Measurements from ENCODE around the gene UQCC2.

Gene UQCC2

DNA sequence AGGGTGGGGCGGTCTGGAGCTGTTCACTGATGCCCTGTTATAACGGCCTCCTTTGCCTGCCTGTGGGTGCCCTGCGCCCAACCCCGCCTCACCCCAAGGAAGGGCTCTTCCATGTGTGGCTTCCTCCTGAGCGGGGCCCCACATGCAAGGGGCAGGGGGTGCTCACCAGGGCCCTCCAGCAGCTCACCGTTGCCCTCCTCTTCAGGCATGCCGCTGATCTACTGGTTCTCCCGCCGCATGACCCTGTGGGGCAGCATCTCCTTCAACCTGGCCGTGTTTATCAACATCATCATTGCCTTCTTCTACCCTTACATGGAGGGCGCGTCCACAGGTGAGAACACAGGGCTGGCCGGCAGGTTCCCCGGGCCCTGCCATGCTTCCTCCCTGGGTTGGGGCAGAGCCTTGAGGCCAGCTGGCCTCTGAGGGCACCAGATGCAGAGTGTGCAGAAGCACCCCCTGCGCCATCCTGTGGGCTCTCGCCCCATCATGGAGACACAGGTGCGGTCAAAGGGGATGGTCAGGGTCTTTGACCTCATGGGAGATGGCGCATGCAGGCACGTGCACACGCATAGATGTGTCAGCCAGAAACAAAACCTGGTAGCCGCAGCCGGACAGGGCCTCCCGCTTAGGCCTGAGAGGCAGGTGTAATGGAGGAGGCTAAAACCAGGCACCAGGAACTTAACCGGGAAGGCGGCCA is 22.9 kb downstream of the UQCC2 start:
- no peak for DNase-seq

DNA sequence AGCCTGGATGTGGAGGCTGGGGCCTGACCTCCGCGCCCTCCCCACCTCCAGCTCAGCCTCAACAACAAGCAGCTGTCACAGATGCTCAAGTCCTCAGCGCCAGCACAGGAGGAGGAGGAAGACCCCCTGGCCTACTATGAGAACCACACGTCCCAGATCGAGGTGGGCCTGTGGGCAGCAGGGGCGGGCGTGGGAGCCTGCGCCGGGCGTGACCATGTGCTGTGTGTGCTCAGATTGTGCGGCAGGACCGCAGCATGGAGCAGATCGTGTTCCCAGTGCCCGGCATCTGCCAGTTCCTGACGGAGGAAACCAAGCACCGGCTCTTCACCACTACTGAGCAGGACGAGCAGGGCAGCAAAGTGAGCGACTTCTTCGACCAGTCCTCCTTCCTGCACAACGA is 23.5 kb downstream of the UQCC2 start:
- no peak for DNase-seq

DNA sequence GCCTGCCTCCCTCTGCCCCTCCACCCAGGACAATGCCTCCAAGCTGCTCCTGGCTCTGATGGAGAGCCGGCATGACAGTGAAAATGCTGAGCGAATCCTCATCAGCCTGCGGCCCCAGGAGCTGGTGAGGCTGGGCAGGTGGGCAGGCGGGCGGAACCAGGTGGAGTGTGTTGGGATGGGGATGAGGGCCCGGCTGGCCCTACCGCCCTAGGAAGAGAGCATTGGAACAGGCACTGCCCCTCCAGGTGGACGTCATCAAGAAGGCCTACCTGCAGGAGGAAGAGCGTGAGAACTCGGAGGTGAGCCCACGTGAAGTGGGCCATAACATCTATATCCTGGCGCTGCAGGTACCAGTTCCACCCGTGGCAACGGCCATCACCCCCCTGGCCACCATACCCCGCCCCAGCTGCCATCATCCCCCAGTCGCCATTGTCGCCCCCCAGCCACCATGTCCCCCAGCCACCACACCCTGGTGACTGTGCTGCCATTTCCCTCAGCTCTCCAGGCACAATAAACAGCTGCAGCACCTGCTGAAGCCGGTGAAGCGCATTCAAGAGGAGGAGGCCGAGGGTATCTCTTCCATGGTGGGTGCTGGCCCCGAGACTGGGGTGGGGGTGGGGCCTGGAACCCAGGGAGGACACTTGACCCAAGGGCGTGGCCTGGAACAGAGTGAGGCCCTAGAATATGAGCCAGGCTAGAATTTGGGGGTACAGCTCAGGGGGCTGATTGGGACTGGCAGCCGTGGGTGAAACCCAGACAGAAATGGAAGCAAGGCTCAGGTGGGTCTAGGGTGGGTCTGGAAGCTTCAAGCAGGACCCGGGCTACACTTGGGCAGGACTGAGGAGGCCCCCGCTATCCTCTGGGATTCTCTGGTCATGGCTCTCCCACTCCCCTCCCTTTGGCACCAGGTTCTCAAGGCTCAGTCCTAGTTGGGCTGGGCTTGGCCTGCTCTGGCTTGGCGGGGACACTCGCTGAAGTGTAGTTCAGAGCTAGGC is 24.2 kb downstream of the UQCC2 start:
- DNase-seq: no peak

DNA sequence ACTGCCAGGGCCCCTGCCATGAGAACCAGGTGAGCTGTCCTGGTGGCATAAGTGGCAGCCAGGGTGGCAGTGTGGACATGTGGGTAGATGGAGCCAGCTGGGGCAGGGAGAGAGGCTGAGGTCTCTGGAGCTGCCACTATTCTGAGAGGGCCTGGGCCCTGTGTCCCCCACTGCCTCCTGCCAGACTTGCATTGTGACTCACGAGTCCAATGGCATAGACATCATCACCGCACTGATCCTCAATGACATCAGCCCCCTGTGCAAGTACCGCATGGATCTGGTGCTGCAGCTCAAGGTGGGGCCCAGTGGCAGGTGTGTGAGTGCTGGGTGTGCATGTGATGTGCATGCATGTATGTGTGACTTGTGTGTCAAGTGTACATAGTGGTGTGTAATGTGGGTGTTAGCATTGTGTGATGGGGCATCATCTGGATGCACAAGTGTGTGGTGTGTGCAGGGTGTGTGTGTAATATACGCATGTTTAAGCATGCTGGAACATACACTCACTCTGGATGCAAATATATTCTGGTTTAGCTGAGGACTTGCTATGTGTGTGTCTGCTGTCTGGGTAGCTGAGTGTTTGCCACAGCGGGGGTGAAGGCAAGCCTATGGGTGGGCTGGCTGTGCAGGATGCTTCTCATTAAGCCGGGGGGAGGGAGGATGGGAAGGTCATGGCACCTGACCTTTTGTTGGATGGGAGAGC is 25.1 kb downstream of the UQCC2 start:
- DNase-seq: no peak

DNA sequence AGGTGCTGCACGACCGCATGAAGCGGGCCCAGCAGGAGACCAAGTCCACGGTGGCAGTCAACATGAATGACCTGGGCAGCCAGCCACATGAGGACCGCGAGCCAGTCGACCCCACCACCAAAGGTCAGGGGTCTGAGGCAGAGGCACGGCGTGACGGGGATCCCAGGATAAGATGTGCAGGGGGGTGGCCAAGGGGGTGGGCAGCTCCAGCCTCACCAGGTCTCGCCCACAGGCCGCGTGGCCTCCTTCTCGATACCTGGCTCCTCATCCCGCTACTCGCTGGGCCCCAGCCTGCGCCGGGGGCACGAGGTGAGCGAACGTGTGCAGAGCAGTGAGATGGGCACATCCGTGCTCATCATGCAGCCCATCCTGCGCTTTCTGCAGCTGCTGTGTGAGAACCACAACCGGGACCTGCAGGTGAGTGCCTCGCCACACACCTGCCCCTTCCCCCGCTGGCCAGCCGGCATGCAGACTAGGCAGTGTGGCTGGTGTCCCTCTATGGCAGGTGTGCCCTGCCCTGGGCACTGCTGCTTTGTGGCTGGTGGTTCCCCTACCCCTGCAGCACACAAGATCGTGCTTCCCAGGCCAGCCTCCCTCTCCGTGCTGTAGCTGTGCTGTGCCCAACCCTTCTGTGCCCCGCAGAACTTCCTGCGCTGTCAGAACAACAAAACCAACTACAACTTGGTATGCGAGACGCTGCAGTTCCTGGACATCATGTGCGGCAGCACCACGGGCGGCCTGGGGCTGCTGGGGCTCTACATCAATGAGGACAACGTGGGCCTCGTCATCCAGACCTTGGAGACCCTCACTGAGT is 25.9 kb downstream of the UQCC2 start:
- no peak for DNase-seq

DNA sequence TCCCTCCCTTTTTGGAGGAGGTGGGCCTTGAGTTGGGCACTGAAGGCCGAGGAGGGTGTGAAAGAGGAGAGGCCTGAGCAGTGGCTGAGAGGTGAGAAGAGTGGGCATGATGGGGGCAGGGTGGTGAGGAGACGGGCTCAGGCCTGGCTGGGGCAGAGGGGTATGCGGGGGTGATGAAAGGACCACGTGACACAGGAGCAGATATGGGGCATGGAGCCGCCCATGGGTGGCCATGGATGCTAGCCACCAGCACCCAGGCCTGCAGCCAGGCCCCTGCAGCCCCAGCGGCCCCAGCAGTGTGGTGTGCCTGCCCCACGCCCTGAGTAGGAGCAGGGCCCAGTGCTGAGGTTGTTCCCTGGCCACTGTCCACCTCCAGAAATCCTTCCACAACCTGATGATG is 26.5 kb downstream of the UQCC2 start:
- DNase-seq: no peak

DNA sequence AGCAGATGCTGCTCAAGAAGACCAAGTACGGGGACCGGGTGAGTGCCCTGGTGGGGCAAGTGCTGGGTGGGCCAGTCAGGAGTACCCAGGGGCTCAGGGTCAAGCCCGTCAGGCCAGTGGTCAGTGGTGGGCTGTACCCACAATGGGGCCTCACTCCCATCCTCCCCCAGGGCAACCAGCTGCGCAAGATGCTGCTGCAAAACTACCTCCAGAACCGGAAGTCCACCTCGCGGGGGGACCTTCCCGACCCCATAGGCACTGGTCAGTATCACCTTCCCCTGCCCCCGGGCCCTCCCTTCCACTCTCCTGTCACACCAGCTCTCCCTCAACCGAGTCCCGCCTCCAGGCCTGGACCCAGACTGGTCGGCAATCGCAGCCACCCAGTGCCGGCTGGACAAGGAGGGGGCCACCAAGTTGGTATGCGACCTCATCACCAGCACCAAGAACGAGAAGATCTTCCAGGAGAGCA is 27.0 kb downstream of the UQCC2 start:
- DNase-seq: no peak

DNA sequence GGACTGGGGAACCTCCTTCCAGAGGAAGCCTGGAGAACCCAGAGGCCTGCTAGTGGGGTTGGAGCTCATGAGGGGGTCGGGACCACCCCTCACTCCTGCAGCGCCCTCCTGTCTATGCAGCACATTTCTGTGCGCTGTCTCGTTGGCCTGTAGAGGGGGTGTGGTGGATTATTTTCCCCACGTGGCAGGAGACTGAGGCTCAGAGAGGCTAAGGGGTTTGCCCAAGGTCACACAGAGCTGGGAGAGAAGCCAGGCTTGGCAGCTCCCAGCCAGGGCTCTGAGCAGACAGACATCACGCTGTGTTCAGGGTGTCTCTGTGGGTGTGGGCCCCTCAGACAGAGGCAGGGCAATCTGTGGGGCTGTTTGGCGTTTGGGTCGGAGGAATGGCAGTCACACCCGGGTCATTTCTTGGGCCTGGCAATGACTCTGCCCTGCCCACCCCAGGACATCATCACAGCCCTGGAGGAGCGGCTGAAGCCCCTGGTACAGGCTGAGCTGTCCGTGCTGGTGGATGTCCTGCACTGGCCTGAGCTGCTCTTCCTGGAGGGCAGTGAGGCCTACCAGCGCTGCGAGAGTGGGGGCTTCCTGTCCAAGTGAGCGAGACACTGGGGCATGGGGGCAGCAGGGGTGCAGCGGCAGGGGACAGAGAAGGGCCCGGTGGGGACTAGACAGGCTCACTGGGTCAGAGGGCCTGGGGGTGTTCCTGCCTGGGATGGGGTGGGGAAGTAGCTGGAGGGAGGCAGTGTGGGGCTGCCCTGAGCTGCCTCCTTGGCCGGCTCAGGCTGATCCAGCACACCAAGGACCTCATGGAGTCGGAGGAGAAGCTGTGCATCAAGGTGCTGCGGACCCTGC is 27.7 kb downstream of the UQCC2 start:
- DNase-seq: no peak

DNA sequence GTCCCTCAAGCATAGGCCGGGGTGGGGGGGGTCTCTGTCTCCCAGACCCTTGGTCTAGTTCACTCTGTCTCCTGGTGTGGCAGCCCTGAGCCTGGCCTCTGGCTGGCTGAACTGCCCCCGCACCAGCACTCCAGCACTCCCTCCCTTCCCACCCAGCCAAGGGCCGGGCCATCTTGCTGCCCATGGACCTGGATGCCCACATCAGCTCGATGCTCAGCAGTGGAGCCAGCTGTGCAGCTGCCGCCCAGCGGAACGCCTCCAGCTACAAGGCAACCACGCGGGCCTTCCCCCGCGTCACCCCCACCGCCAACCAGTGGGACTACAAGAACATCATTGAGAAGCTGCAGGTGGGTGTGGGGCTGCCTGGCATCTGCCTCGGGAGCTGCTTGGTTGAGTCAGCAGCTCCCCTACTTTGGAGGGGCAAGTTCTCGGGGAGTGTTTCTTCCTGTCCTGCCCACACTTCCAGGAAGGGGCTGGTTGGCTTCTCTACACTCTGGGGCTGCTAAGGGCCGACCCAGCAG is 28.4 kb downstream of the UQCC2 start:
- no peak for DNase-seq

DNA sequence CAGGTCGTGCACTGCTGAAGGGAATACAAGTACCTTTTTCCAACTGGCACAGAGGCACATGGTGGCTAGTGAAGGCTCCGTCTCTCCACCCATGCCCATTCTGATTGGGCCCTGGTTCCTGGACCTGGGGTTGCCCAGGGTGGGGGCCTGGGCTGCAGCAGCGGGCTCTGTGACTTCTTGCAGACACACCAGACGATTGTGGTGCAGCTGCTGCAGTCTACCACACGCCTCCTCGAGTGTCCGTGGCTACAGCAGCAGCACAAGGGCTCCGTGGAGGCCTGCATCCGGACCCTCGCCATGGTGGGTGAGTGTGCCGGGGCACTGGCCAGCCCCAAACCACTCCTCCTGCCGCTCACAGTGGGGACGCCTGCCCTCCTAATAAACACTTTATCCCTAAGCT is 29.2 kb downstream of the UQCC2 start:
- DNase-seq: no peak

DNA sequence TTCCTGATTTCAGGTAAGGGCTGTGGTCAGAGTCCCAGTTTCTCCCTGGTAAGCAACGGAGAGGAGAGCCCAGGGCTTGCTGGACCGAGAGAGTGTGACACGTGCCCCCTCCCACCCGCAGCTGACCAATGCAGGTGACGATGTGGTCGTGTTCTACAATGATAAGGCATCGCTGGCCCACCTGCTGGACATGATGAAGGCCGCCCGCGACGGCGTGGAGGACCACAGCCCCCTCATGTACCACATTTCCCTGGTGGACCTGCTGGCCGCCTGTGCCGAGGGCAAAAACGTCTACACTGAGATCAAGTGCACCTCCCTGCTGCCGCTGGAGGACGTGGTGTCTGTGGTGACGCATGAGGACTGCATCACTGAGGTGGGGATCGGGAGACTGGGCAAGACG is 31.7 kb downstream of the UQCC2 start:
- no peak for DNase-seq

DNA sequence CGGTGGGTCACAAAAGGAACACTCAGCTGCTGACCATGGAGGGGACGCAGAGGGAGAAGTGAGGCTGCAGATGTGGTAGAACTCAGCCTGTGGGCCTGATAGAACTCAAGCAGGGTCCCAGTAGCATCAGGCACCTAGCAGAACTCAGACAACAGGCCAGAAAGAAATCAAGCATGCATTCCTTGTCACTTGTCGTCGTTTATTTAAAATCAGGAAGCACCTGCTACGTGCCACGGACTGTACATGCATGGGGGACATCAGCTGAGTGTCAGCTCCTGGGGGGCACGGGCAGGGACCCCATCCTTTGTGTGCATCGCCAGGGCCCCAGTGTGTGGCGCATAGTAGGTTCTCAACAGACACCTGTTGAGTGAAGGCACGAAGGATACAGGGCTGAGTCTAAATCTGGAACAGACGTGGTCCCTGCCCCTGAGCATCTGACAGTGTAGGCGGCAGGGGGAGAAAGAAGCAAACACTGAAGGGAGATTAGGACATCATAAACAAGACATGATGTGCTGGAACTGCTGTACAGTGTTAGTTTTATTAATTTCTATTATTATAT is 32.5 kb downstream of the UQCC2 start:
- no peak for DNase-seq

DNA sequence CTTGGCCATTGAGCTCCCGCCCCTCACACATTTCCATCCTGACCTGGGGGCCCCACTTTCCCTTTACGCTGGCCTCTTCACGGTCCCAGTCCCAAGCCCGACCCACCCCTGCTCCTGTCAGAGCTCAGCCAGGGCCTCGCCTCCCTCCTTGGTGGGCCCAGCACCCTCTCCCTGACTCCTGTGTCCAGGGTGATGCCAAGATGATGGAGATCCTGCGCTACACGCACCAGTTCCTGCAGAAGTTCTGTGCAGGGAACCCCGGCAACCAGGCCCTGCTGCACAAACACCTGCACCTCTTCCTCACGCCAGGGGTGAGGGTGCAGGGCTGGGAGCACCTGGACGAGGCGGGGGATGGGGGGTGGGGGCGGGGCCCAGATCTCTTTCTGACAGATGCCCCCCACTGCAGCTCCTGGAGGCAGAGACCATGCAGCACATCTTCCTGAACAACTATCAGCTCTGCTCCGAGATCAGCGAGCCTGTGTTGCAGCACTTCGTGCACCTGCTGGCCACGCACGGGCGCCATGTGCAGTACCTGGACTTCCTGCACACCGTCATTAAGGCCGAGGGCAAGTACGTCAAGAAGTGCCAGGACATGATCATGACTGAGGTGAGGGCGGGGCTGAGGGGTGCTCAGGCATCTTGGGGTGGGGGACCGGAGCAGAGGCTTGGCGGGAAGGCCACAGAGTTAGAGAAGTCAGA is 33.1 kb downstream of the UQCC2 start:
- no peak for DNase-seq

DNA sequence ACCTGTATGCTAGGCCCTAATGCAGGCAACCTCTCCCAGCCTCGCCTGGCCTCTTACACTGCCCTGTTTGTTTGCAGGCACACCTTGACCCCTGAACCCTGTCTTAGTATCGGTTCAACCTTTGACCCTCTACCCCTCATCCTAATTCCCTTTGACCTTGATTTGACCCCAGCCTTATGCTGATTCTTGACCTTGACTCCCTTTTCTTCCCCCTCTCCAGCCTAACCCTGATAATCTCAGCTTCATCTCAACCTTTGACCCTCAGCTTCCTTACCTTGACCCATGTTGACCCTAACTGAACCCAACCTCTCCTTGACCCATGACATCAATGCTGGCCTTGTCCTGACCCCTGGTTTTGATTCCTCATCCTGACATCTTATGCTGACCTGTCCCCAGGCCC is 33.8 kb downstream of the UQCC2 start:
- no peak for DNase-seq

DNA sequence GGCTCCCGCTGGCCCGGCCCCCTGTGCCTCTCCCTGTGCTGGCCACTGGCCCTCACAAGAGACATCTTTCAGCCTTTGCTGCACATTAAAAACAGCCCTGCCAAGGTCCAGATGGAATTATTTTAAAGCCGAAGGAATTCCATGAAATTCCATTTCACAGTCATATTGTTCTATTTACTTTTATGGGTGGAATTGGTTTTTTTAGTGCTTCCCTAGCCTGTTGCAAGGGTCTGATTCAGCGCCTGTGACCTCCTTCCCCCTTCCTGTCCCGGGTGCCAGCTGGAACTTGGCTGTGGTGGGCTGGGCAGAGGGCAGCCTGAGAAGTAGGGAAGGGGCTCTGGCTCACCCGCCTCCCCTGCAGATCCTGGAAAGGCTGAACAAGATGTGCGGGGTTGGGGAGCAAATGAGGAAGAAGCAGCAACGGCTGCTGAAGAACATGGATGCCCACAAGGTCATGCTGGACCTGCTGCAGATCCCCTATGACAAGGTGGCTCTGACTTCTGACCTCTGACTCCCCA is 34.3 kb downstream of the UQCC2 start:
- DNase-seq: no peak

DNA sequence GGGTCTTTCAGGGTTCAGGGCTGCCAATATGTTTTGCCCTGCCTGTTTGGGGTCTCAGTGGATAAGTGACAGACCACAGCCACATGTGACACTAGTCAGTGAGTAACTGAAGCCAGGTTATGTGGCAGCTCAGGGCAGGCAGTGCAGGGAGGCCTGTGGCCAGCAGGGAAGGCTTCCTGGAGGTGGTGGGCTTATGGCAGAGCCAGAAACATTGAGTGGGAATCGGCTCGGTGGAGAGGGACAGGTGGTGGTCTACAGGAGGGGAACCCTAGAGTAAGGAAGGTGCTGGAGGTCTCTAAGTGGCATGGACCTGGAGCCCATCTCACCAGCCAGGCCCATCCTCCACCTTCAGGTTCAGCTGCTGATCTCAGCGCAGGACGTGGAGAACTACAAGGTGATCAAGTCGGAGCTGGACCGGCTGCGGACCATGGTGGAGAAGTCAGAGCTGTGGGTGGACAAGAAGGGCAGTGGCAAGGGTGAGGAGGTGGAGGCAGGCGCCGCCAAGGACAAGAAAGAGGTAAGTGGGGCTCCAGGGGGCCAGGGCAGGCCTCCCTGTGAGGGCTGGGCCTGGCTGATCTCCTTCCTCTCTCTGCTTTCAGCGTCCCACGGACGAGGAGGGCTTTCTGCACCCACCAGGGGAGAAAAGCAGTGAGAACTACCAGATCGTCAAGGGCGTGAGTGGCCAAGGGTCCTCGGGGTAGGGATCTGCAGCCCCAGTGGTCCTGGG is 34.9 kb downstream of the UQCC2 start:
- no peak for DNase-seq

DNA sequence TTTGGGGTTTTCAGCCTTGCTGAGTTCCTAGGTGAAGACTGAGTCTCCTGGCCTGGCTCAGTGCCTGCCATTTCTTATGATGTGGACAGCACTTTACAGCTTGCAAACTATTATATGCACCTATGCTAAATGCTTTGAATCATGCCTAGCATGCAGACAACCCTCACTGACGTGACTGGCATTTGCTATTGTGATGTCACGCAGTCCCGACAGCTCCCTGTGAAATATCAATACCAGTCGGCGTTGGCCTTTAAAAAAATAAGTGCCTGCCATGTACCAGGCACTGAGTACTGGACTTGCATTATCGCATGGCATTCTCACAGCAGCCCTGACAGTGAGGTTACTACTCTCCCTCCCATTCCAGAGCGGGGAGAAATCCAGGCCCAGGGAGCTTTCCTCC is 35.5 kb downstream of the UQCC2 start:
- no peak for DNase-seq

DNA sequence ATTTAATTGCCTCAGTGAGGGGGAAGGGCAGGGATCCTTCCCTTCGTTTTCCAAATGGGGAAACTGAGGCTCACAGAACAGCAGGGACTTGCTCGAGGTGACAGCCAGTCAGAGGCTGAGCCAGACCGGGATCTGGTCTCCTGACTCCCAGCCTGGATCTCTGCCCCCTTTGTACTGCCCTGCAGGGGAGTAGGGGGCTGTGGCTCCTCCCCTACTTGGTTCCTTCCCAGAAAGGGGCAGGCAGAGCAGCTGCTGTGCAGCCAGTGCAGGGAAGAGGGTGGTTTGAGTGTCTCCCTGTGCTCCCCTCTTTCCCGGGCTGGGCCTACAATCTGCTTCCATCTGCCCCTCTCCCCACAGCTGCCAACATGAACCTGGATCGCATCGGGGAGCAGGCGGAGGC is 37.6 kb downstream of the UQCC2 start:
- DNase-seq: no peak

DNA sequence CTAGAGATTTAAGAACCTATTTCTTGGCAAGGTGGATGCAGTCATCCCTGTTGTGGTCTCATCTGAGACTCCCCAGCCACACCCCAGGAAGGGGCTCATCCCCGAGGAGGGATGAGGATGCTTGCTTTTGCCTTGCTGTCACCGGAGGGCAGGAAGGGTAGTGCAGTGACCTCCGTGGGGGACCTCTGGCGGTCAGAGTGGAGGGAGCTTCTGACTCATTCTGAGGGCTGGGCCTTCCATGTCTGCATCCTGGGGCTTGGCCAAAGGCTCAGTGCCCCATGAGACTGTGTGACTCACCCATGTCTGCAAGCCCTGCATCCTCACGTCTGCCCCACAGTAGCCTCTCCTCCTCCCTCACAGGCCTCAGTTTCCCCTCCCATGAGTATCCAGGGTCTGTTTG is 38.7 kb downstream of the UQCC2 start:
- DNase-seq: peak; percentile 51

DNA sequence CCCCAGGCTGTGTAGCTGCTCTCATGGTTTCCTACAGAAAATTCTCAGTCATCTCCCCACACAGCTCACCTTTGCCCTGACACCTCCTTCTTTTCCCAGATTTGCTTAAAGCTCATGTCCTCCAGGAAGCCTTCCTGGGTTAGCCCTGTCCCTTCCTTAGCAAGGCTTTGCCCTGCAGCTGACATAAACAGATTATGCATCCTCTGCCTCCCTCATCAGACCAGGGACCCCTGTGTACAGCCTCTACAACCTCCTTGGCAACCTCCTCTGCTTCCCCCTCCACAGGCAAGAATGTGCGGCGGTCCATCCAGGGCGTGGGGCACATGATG is 39.8 kb downstream of the UQCC2 start:
- no peak for DNase-seq

Data from hematopoietic multipotent progenitor cell treated with erythropoietin and hydrocortisone succinate and interleukin-3 and kit ligand, for 8 days (in vitro differentiated cells).